WTC11 (cell line): ENCODE measurements around the gene ACR. TPM values are rescaled to one million over a fixed set of nuclear protein-coding genes. Genes with fewer than 3 reads are reported as not detected.
A peak's percentile ranks its signal among the peaks of the same experiment; 100 is the strongest.

Experiments
- ATAC-seq: fragments of 200-7000 bp; cut with Tn5 transposase; 2 replicates; pipeline ENCODE4 v1.10.0; 2021; ENCODE audit warnings: mild to moderate bottlenecking, moderate library complexity
- CTCF ChIA-PET: fragments of 300-600 bp; sonication (Branson Sonifier 250); formaldehyde crosslinking; loops from one replicate; lab custom pipeline; 2021; ENCODE audit warnings: antibody characterized with exemption; lab: Charles Lee
- POLR2A ChIA-PET: fragments of 350-600 bp; sonication (Branson Sonifier 250); formaldehyde crosslinking; loops from one replicate; lab custom pipeline; 2021; ENCODE audit warnings: antibody characterized with exemption; lab: Charles Lee
- DNase-seq: peaks from one replicate; pipeline ENCODE4 v3.0.0; 2021; ENCODE audit warnings: low spot score
- H3K27ac Mint-ChIP-seq: 2 replicates; pipeline ENCODE4 v1.8.0; 2021; ENCODE audit warnings: mixed read lengths
- H3K27me3 Mint-ChIP-seq: 2 replicates; pipeline ENCODE4 v1.8.0; 2021; ENCODE audit warnings: low read depth, mild to moderate bottlenecking, moderate library complexity, mixed read lengths
- H3K36me3 Mint-ChIP-seq: 2 replicates; pipeline ENCODE4 v1.8.0; 2021; ENCODE audit warnings: mixed read lengths
- H3K4me1 Mint-ChIP-seq: 2 replicates; pipeline ENCODE4 v1.8.0; 2022; ENCODE audit warnings: mixed read lengths
- H3K4me3 Mint-ChIP-seq: 2 replicates; pipeline ENCODE4 v1.8.0; 2021; ENCODE audit warnings: mild to moderate bottlenecking, moderate library complexity, mixed read lengths
- H3K9me3 Mint-ChIP-seq: 2 replicates; pipeline ENCODE4 v1.8.0; 2021; ENCODE audit warnings: mixed read lengths
- ATF1 ChIP-seq: sonication (generic); formaldehyde crosslinking; IDR thresholded peaks from 2 replicates; pipeline ENCODE4 v1.8.1; 2023; ENCODE audit warnings: mild to moderate bottlenecking, moderate library complexity, missing genetic modification reagents
- CBFB ChIP-seq: sonication (generic); formaldehyde crosslinking; IDR thresholded peaks from 2 replicates; pipeline ENCODE4 v1.8.1; 2022; ENCODE audit warnings: mild to moderate bottlenecking, low read depth, missing genetic modification reagents
- E2F1 ChIP-seq: sonication (generic); formaldehyde crosslinking; IDR thresholded peaks from 2 replicates; pipeline ENCODE4 v1.8.0; 2022; ENCODE audit warnings: mild to moderate bottlenecking, missing genetic modification reagents
- E2F5 ChIP-seq: sonication (generic); formaldehyde crosslinking; IDR thresholded peaks from 2 replicates; pipeline ENCODE4 v1.8.1; 2022; ENCODE audit warnings: mild to moderate bottlenecking, moderate library complexity, missing genetic modification reagents
- IRF1 ChIP-seq: sonication (generic); formaldehyde crosslinking; IDR thresholded peaks from 2 replicates; pipeline ENCODE4 v1.8.0; 2023; ENCODE audit warnings: missing genetic modification reagents
- IRF2 ChIP-seq: sonication (generic); formaldehyde crosslinking; IDR thresholded peaks from 2 replicates; pipeline ENCODE4 v1.8.0; 2022; ENCODE audit warnings: low read depth, missing genetic modification reagents, borderline replicate concordance
- JAZF1 ChIP-seq: fragments of 250-450 bp; sonication (Bioruptor Pico); IDR thresholded peaks from 2 replicates; pipeline ENCODE4 v1.9.0; 2021; ENCODE audit warnings: moderate library complexity, mild to moderate bottlenecking, inconsistent platforms
- MLX ChIP-seq: sonication (generic); formaldehyde crosslinking; IDR thresholded peaks from 2 replicates; pipeline ENCODE4 v1.8.1; 2023; ENCODE audit warnings: mild to moderate bottlenecking, missing genetic modification reagents, moderate library complexity
- MXD4 ChIP-seq: fragments of 250-450 bp; sonication (Bioruptor Pico); IDR thresholded peaks from 2 replicates; pipeline ENCODE4 v1.8.0; 2021; ENCODE audit warnings: mild to moderate bottlenecking, moderate library complexity, borderline replicate concordance
- NFATC4 ChIP-seq: fragments of 250-450 bp; sonication (Bioruptor Pico); IDR thresholded peaks from 2 replicates; pipeline ENCODE4 v1.9.0; 2021; ENCODE audit warnings: mild to moderate bottlenecking
- RELA ChIP-seq: sonication (generic); formaldehyde crosslinking; IDR thresholded peaks from 2 replicates; pipeline ENCODE4 v1.8.1; 2022; ENCODE audit warnings: missing genetic modification reagents, mild to moderate bottlenecking, borderline replicate concordance
- RORB ChIP-seq: fragments of 250-450 bp; sonication (Bioruptor Pico); IDR thresholded peaks from 2 replicates; pipeline ENCODE4 v1.9.0; 2021; ENCODE audit warnings: mild to moderate bottlenecking
- SMAD4 ChIP-seq: sonication (generic); formaldehyde crosslinking; IDR thresholded peaks from 2 replicates; pipeline ENCODE4 v1.8.0; 2022; ENCODE audit warnings: mild to moderate bottlenecking, missing genetic modification reagents
- USF2 ChIP-seq: sonication (generic); formaldehyde crosslinking; IDR thresholded peaks from 2 replicates; pipeline ENCODE4 v1.8.1; 2023; ENCODE audit warnings: mild to moderate bottlenecking, missing genetic modification reagents, moderate library complexity
- ZBTB43 ChIP-seq: sonication (generic); formaldehyde crosslinking; IDR thresholded peaks from 2 replicates; pipeline ENCODE4 v1.8.1; 2023; ENCODE audit warnings: mild to moderate bottlenecking, missing genetic modification reagents
- ZNF219 ChIP-seq: sonication (generic); formaldehyde crosslinking; IDR thresholded peaks from 2 replicates; pipeline ENCODE4 v1.8.0; 2023; ENCODE audit warnings: missing genetic modification reagents, mild to moderate bottlenecking, borderline replicate concordance
- ZNF232 ChIP-seq: sonication (generic); formaldehyde crosslinking; IDR thresholded peaks from 2 replicates; pipeline ENCODE4 v1.8.0; 2022; ENCODE audit warnings: mild to moderate bottlenecking, missing genetic modification reagents
- ZNF281 ChIP-seq: sonication (generic); formaldehyde crosslinking; IDR thresholded peaks from 2 replicates; pipeline ENCODE4 v1.8.0; 2023; ENCODE audit warnings: mild to moderate bottlenecking, missing genetic modification reagents
- total RNA-seq: library from RNA; stranded (reverse); gene quantifications from 3 replicates; pipeline ENCODE4 v1.2.3, GENCODE V29; 2021

ACR gene
- total RNA-seq, 1 experiment from 2014 or later = 0.46 TPM

- TF ChIP-seq ZNF281 = no peak
- TF ChIP-seq, all 79 proteins: peak for 0
These were observed 37.0 kb upstream of the ACR start (continued) for GRCh38 chr22:50701076-50701419.

GRCh38 chr22:50701428-50702154 is 36.4 kb upstream of the ACR start:
- CTCF ChIA-PET = interaction anchor here (2.0 to 3.3 kb wide), 2 partner anchors 29 to 139 kb away, joined by 6 to 10 read pairs; partner anchors contain the start of gene SYCE3
- H3K27ac Mint-ChIP-seq = no peak overlapping the region
- ATAC-seq (no peak), DNase-seq (peak; percentile 3)
- H3K36me3 Mint-ChIP-seq = no peaks in the 10 kb centered on the region
- no peak overlapping the region for H3K4me3 Mint-ChIP-seq
- peaks cover 3% of the 10 kb centered on the region for H3K4me1 Mint-ChIP-seq
- no peaks in the 10 kb centered on the region for H3K9me3 Mint-ChIP-seq
- H3K27me3 Mint-ChIP-seq = peaks cover 26% of the 10 kb centered on the region
- POLR2A ChIA-PET = no interaction called here
- TF ChIP-seq IRF2 (CRISPR knock-in tag) (no peak), MXD4 (no peak), USF2 (CRISPR knock-in tag) (no peak), ZNF232 (CRISPR knock-in tag) (no peak), NFATC4 (CRISPR knock-in tag) (no peak), CBFB (CRISPR knock-in tag) (no peak), E2F5 (CRISPR knock-in tag) (no peak), MLX (no peak), RORB (CRISPR knock-in tag) (no peak), ATF1 (no peak), ZNF219 (CRISPR knock-in tag) (no peak), IRF1 (CRISPR knock-in tag) (no peak), SMAD4 (CRISPR knock-in tag) (no peak), E2F1 (CRISPR knock-in tag) (no peak), ZBTB43 (CRISPR knock-in tag) (no peak), RELA (CRISPR knock-in tag) (no peak), JAZF1 (no peak)
